Spleen (tissue), 7 donors: ENCODE data around the gene PHYKPL.

ENCODE experiments used
- POLR2A ChIP-seq, 3 donors: fragments of 450-650 bp; IDR thresholded peaks; one replicate each; pipeline ENCODE4 v1.5.1; 2017; ENCODE audit warnings: antibody characterized with exemption in 3 of 3, mild to moderate bottlenecking in 1 of 3
- TF ChIP-seq, protein P1 (sequence below), 11 experiments: fragments of 200-600 bp in 7 of 11; fragments of 450-650 bp in 4 of 11; sonication (generic) in 4 of 11; IDR thresholded peaks in 8 of 11; conservative IDR thresholded peaks in 3 of 11; 1 replicate in 7 of 11; 2 replicates in 4 of 11; pipeline versions ENCODE4 v1.4.0 to v1.8.0; 2016 to 2021; ENCODE audit warnings: antibody characterized with exemption in 11 of 11, inconsistent platforms in 4 of 11, mild to moderate bottlenecking in 1 of 11
- donor health status: DM: no; HTN: no; CAD: no; lungs with moderate emphysema.
- donor health status: DM: no; HTN: no; CAD: no.
- donor health status: DM: no; HTN: no; CAD: no.

DNA sequence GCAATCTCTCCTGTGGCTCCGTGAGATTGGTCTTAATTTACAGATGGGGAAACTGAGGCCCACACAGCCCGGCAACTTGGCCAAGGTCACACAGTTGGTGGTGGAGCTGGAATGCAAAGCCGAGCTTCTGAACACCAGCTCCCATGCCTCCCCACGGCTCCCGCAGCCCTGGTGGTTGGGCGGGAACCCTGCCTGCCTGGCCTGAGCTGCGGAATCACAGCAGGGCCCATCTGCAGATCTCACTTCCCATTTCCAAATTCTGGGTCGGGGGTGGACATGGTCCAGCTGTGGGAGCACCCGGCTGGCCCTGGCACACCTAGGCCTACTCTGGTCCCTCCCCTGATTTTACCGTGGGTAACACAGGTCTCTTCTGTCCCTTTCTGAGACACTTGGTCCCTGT lies 35.3 kb upstream of the PHYKPL start:
- TF ChIP-seq POLR2A (IDR thresholded peaks at IDR 0.05) = no peak
- TF ChIP-seq, protein P1, sequence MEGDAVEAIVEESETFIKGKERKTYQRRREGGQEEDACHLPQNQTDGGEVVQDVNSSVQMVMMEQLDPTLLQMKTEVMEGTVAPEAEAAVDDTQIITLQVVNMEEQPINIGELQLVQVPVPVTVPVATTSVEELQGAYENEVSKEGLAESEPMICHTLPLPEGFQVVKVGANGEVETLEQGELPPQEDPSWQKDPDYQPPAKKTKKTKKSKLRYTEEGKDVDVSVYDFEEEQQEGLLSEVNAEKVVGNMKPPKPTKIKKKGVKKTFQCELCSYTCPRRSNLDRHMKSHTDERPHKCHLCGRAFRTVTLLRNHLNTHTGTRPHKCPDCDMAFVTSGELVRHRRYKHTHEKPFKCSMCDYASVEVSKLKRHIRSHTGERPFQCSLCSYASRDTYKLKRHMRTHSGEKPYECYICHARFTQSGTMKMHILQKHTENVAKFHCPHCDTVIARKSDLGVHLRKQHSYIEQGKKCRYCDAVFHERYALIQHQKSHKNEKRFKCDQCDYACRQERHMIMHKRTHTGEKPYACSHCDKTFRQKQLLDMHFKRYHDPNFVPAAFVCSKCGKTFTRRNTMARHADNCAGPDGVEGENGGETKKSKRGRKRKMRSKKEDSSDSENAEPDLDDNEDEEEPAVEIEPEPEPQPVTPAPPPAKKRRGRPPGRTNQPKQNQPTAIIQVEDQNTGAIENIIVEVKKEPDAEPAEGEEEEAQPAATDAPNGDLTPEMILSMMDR (IDR thresholded peaks at IDR 0.05 in 8 of 11, conservative IDR thresholded peaks at IDR 0.05 in 3 of 11) = no peak
